ENCODE data around the gene PTPRM. TPM values are rescaled to one million over a fixed set of nuclear protein-coding genes. Genes with fewer than 3 reads are reported as not detected.

Gene PTPRM
- total RNA-seq, 1 donor from 2014 or later, result 131 TPM

GRCh38 chr18:7900091-7900490 is 333.0 kb downstream of the PTPRM start:
- Mint-ChIP-seq H3K4me3 (ENCODE audit: unreplicated experiment) (no peak overlapping the region), H3K9me3 (ENCODE audit: low read depth) (peaks cover 5% of the 10 kb centered on the region), H3K27me3 (ENCODE audit: low read depth) (no peaks in the 10 kb centered on the region), H3K4me1 (ENCODE audit: low read depth) (peaks cover 56% of the 10 kb centered on the region), H3K27ac (ENCODE audit: unreplicated experiment) (no peak overlapping the region), H3K36me3 (ENCODE audit: low read depth) (peaks cover 4% of the 10 kb centered on the region)
- TF ChIP-seq CTCF (IDR thresholded peaks at IDR 0.05), result no peak
- no peak for DNase-seq (ENCODE audit: low spot score)

- DNase-seq (ENCODE audit: low spot score), result no peak
- Mint-ChIP-seq H3K36me3 (ENCODE audit: low read depth) (peaks cover 4% of the 10 kb centered on the region), H3K9me3 (ENCODE audit: low read depth) (peaks cover 5% of the 10 kb centered on the region), H3K27me3 (ENCODE audit: low read depth) (no peaks in the 10 kb centered on the region), H3K4me1 (ENCODE audit: low read depth) (peaks cover 56% of the 10 kb centered on the region), H3K4me3 (ENCODE audit: unreplicated experiment) (no peak overlapping the region), H3K27ac (ENCODE audit: unreplicated experiment) (no peak overlapping the region)
- no peak for TF ChIP-seq CTCF (IDR thresholded peaks at IDR 0.05)
Observed at GRCh38 chr18:7901657-7902056, 334.5 kb downstream of the PTPRM start.

- DNase-seq (ENCODE audit: low spot score), result no peak
- H3K27ac Mint-ChIP-seq (ENCODE audit: unreplicated experiment), result peak overlapping the region; percentile 90
- peaks cover 49% of the 10 kb centered on the region for H3K4me1 Mint-ChIP-seq (ENCODE audit: low read depth)
- H3K9me3 Mint-ChIP-seq (ENCODE audit: low read depth), result peaks cover 5% of the 10 kb centered on the region
- TF ChIP-seq CTCF (IDR thresholded peaks at IDR 0.05), result no peak
- no peaks in the 10 kb centered on the region for H3K27me3 Mint-ChIP-seq (ENCODE audit: low read depth)
- H3K4me3 Mint-ChIP-seq (ENCODE audit: unreplicated experiment), result no peak overlapping the region
- H3K36me3 Mint-ChIP-seq (ENCODE audit: low read depth), result peaks cover 4% of the 10 kb centered on the region
Observed at GRCh38 chr18:7902399-7902839, 335.3 kb downstream of the PTPRM start.

- peak overlapping the region; percentile 49 for H3K27ac Mint-ChIP-seq (ENCODE audit: unreplicated experiment)
- no peak for DNase-seq (ENCODE audit: low spot score)
Observed at GRCh38 chr18:7904529-7904928, 337.4 kb downstream of the PTPRM start.

GRCh38 chr18:7908681-7909299 is 341.7 kb downstream of the PTPRM start:
- no peak overlapping the region for H3K4me3 Mint-ChIP-seq (ENCODE audit: unreplicated experiment)
- no peak for TF ChIP-seq CTCF (IDR thresholded peaks at IDR 0.05)
- H3K27ac Mint-ChIP-seq (ENCODE audit: unreplicated experiment), result no peak overlapping the region
- peaks cover 17% of the 10 kb centered on the region for H3K4me1 Mint-ChIP-seq (ENCODE audit: low read depth)
- H3K36me3 Mint-ChIP-seq (ENCODE audit: low read depth), result peaks cover 4% of the 10 kb centered on the region
- peaks cover 10% of the 10 kb centered on the region for H3K9me3 Mint-ChIP-seq (ENCODE audit: low read depth)
- no peaks in the 10 kb centered on the region for H3K27me3 Mint-ChIP-seq (ENCODE audit: low read depth)
- no peak for DNase-seq (ENCODE audit: low spot score)

More at GRCh38 chr18:7904529-7904928, 337.4 kb downstream of the PTPRM start:
- TF ChIP-seq CTCF (IDR thresholded peaks at IDR 0.05), result no peak
- peaks cover 40% of the 10 kb centered on the region for H3K4me1 Mint-ChIP-seq (ENCODE audit: low read depth)
- no peaks in the 10 kb centered on the region for H3K27me3 Mint-ChIP-seq (ENCODE audit: low read depth)
- H3K9me3 Mint-ChIP-seq (ENCODE audit: low read depth), result peaks cover 5% of the 10 kb centered on the region
- H3K36me3 Mint-ChIP-seq (ENCODE audit: low read depth), result peaks cover 4% of the 10 kb centered on the region
- H3K4me3 Mint-ChIP-seq (ENCODE audit: unreplicated experiment), result no peak overlapping the region
